Gastroesophageal sphincter (tissue), 4 donors: ENCODE results near the gene SND1. TPM values are rescaled to one million over a fixed set of nuclear protein-coding genes. Genes with fewer than 3 reads are reported as not detected.

Experiments
- ATAC-seq: fragments of 150-250 bp; one replicate; pipeline ENCODE4 v1.9.1; 2016; ENCODE audit warnings: mild to moderate bottlenecking, moderate library complexity
- H3K27ac ChIP-seq, 4 donors: fragments of 200-600 bp; sonication (generic) in 3 of 4; 1 replicate in 3 of 4; 2 replicates in 1 of 4; pipeline ENCODE4 v1.5.1; 2016 to 2019
- H3K27me3 ChIP-seq: fragments of 200-600 bp; sonication (generic); one replicate; pipeline ENCODE4 v1.5.1; 2019
- H3K36me3 ChIP-seq, 2 donors: fragments of 200-600 bp; sonication (generic); one replicate each; pipeline ENCODE4 v1.5.1; 2019; ENCODE audit warnings: control low read depth in 1 of 2
- H3K4me1 ChIP-seq, 3 donors: fragments of 200-600 bp; sonication (generic); 1 replicate in 2 of 3; 2 replicates in 1 of 3; pipeline ENCODE4 v1.5.1; 2016 to 2019; ENCODE audit warnings: control low read depth in 2 of 3
- H3K4me3 ChIP-seq, 2 donors: fragments of 200-600 bp; sonication (generic); one replicate each; pipeline ENCODE4 v1.5.1; 2019; ENCODE audit warnings: mild to moderate bottlenecking in 1 of 2, moderate library complexity in 1 of 2
- H3K9me3 ChIP-seq, 3 donors: fragments of 200-600 bp; sonication (generic); one replicate each; pipeline ENCODE4 v1.5.1; 2017 to 2019; ENCODE audit warnings: control low read depth in 2 of 3
- EP300 ChIP-seq: sonication (generic); formaldehyde crosslinking; IDR thresholded peaks from one replicate; pipeline ENCODE4 v1.6.1; 2017; ENCODE audit warnings: antibody characterized with exemption, mild to moderate bottlenecking
- POLR2A ChIP-seq, 2 donors: fragments of 450-650 bp; IDR thresholded peaks; one replicate each; pipeline ENCODE4 v1.6.1; 2017; ENCODE audit warnings: antibody characterized with exemption in 2 of 2, mild to moderate bottlenecking in 2 of 2, moderate library complexity in 1 of 2
- POLR2AphosphoS5 ChIP-seq: sonication (generic); formaldehyde crosslinking; IDR thresholded peaks from one replicate; pipeline ENCODE4 v1.6.1; 2017; ENCODE audit warnings: antibody characterized with exemption
- WGBS, 2 donors: methylation state at CpG; one replicate each; pipeline ENCODE4 v1.1.5; 2018; ENCODE audit warnings: low coverage in 1 of 2; 5-methylcytosine and 5-hydroxymethylcytosine counted together
- total RNA-seq, 4 donors: library from RNA; depleted of rRNA; stranded (reverse); fragments of >200 nt; gene quantifications; one replicate each; pipeline ENCODE4 v1.1.0, GENCODE V29; 2016
- TF ChIP-seq, protein P1 (sequence below), 4 experiments: fragments of 200-600 bp in 2 of 4; fragments of 450-650 bp in 2 of 4; sonication (generic) in 1 of 4; IDR thresholded peaks; one replicate each; pipeline ENCODE4 v1.5.1; 2017 to 2019; ENCODE audit warnings: antibody characterized with exemption in 4 of 4, mild to moderate bottlenecking in 2 of 4, moderate library complexity in 2 of 4

The SND1 gene
- total RNA-seq, 4 donors from 2014 or later, result 97.1 to 119 (median 103) TPM

DNA sequence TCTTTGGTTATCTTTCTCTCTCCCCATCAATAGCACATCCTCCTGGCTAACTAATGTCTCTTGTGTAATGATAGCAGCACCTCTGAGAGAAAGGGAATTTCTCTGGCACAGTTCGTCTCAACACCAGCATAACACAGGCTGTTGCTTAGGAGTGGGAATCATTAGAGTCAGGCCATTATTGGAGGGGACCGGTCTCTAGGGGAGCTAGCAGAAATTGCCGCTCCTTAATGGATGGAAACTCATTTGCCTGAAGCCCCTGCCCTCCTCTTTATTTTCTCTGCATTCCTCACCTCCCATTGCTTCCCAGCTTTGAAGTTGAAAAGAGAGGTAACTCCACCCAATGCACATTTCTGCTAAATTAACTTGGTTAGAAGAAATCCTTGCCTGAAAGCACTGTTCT lies 367.3 kb downstream of the SND1 start:
- no peaks in the 10 kb centered on the region for H3K27me3 ChIP-seq
- H3K27ac ChIP-seq, result no peak overlapping the region
- H3K4me1 ChIP-seq, result peaks cover 0 to 6% (median 0%) of the 10 kb centered on the region in 3 donors
- H3K9me3 ChIP-seq, result no peaks in the 10 kb centered on the region
- H3K4me3 ChIP-seq, result no peak overlapping the region
- ATAC-seq, result no peak
- peaks cover 0 to 18% of the 10 kb centered on the region in 2 donors for H3K36me3 ChIP-seq
- TF ChIP-seq EP300 (no peak), POLR2AphosphoS5 (no peak), POLR2A (IDR thresholded peaks at IDR 0.05) (no peak)
- TF ChIP-seq, protein P1, sequence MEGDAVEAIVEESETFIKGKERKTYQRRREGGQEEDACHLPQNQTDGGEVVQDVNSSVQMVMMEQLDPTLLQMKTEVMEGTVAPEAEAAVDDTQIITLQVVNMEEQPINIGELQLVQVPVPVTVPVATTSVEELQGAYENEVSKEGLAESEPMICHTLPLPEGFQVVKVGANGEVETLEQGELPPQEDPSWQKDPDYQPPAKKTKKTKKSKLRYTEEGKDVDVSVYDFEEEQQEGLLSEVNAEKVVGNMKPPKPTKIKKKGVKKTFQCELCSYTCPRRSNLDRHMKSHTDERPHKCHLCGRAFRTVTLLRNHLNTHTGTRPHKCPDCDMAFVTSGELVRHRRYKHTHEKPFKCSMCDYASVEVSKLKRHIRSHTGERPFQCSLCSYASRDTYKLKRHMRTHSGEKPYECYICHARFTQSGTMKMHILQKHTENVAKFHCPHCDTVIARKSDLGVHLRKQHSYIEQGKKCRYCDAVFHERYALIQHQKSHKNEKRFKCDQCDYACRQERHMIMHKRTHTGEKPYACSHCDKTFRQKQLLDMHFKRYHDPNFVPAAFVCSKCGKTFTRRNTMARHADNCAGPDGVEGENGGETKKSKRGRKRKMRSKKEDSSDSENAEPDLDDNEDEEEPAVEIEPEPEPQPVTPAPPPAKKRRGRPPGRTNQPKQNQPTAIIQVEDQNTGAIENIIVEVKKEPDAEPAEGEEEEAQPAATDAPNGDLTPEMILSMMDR (IDR thresholded peaks at IDR 0.05), result no peak
- 92 to 97% methylated on average over 3 of the region's 3 CpGs for WGBS, 2 donors

GRCh38 chr7:128020159-128020558 lies 368.2 kb downstream of the SND1 start:
- H3K27ac ChIP-seq, result no peak overlapping the region
- ATAC-seq, result no peak
- H3K4me3 ChIP-seq, result no peak overlapping the region
- H3K27me3 ChIP-seq, result no peaks in the 10 kb centered on the region
- H3K4me1 ChIP-seq, result peaks cover 0 to 6% (median 0%) of the 10 kb centered on the region in 3 donors
- TF ChIP-seq, protein P1 (IDR thresholded peaks at IDR 0.05), result peak in 1 of 4 experiments; percentile 20
- TF ChIP-seq POLR2AphosphoS5, result no peak
- WGBS, 2 donors, result 80 to 84% methylated on average over 1 to 6 of the region's 6 CpGs
- H3K36me3 ChIP-seq, result peaks cover 0 to 18% of the 10 kb centered on the region in 2 donors
- H3K9me3 ChIP-seq, result no peaks in the 10 kb centered on the region

DNA sequence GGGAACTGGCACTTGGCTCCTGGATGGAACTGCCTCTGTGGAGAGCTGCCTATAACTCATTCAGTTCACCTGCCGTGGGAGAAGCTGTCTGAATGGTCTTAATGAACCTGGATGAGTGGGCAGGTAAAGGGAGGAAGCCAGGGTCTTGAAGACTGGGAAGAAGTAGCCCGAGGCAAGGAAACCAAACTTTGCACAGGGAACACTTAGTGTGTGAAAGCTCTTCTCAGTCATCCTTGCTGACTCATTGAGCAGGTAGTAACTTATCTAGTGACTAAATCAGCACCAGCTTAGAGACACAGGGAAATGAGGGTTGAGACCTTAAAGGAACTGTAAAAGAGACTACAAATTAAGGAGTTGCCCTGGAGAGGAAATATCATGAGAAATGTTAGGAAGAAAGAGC lies 369.4 kb downstream of the SND1 start:
- TF ChIP-seq, protein P1 (IDR thresholded peaks at IDR 0.05), result no peak
- no peak for TF ChIP-seq EP300
- no peak for TF ChIP-seq POLR2AphosphoS5
- TF ChIP-seq POLR2A (IDR thresholded peaks at IDR 0.05), result no peak
- Histone ChIP-seq H3K9me3 (no peaks in the 10 kb centered on the region), H3K36me3 (peaks cover 0 to 18% of the 10 kb centered on the region in 2 donors), H3K27ac (no peak overlapping the region), H3K27me3 (no peaks in the 10 kb centered on the region), H3K4me1 (peaks cover 0 to 16% (median 3%) of the 10 kb centered on the region in 3 donors), H3K4me3 (no peak overlapping the region)
- no peak for ATAC-seq
- WGBS, 2 donors, result 83% methylated on average over 1 of the region's 2 CpGs

- WGBS, 2 donors, result 70 to 80% methylated on average over 6 of the region's 6 CpGs
- Histone ChIP-seq H3K4me3 (no peak overlapping the region), H3K36me3 (peaks cover 0 to 16% of the 10 kb centered on the region in 2 donors), H3K27ac (no peak overlapping the region), H3K4me1 (peaks cover 0 to 19% (median 3%) of the 10 kb centered on the region in 3 donors), H3K9me3 (no peaks in the 10 kb centered on the region), H3K27me3 (no peaks in the 10 kb centered on the region)
- ATAC-seq, result peak; percentile 46
- TF ChIP-seq POLR2A (IDR thresholded peaks at IDR 0.05), result no peak
- TF ChIP-seq POLR2AphosphoS5, result no peak
- TF ChIP-seq, protein P1 (IDR thresholded peaks at IDR 0.05), result no peak
- no peak for TF ChIP-seq EP300
Measured at GRCh38 chr7:128022631-128023532, 370.9 kb downstream of the SND1 start.

DNA sequence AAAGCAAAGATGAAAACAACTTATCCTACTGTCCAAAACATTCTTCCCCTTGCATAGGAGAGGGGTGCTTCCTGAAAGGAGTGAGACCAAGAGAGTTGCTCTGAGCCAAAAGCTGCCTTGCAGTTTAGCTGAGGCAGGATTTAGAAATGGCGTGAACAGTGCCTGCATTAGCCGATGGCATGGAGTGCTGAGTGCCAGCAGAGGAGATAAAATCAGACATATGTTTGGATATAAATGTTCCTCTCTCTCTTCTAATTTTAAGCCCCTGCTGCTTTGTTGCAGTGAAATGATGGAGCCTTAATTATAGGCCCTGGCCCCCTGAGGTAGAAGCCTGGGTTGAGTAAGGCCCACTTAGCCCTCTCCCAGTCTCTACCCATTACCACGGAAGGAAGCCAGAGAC lies 372.2 kb downstream of the SND1 start:
- no peaks in the 10 kb centered on the region for H3K27me3 ChIP-seq
- peaks cover 0 to 21% of the 10 kb centered on the region in 2 donors for H3K36me3 ChIP-seq
- WGBS, 2 donors, result 88 to 92% methylated on average over 3 of the region's 3 CpGs
- H3K27ac ChIP-seq, result no peak overlapping the region
- H3K4me1 ChIP-seq, result peaks cover 0 to 19% (median 3%) of the 10 kb centered on the region in 3 donors
- H3K9me3 ChIP-seq, result no peaks in the 10 kb centered on the region
- ATAC-seq, result no peak
- TF ChIP-seq, protein P1 (IDR thresholded peaks at IDR 0.05), result no peak
- TF ChIP-seq POLR2A (IDR thresholded peaks at IDR 0.05), result no peak
- no peak overlapping the region for H3K4me3 ChIP-seq
